Measurements from ENCODE around the gene DECR2. TPM values are rescaled to one million over a fixed set of nuclear protein-coding genes. Genes with fewer than 3 reads are reported as not detected.
A peak's percentile ranks its signal among the peaks of the same experiment; 100 is the strongest.

DECR2 gene
- total and polyA plus RNA-seq, 2 of the 13 experiments (the other 11 are each of a cell fraction or from before 2014, with no cell fraction given), result 36.3 to 44.6 TPM

- 0 out of 2 replicates have a peak, but pooled peaks have one; percentile 72 for TF ChIP-seq ZNF124 (CRISPR knock-in tag; IDR thresholded peaks at IDR 0.05)
- TF ChIP-seq ZNF713 (CRISPR knock-in tag; IDR thresholded peaks at IDR 0.05), result no peak; the same call in 1 of the 2 replicates
- no peak; the same call in 1 of the 2 replicates for TF ChIP-seq ZNF768 (CRISPR knock-in tag; IDR thresholded peaks at IDR 0.05)
- TF ChIP-seq ZNF205 (CRISPR knock-in tag; IDR thresholded peaks at IDR 0.05), result peak; percentile 80
- 0 out of 2 replicates have a peak, but pooled peaks have one; percentile 13 for TF ChIP-seq HCFC1 (IDR thresholded peaks at IDR 0.05; ENCODE audit: low read depth, low read length)
- TF ChIP-seq MEIS2 (CRISPR knock-in tag; IDR thresholded peaks at IDR 0.05), result peak; percentile 32
- TF ChIP-seq SRY (CRISPR knock-in tag; IDR thresholded peaks at IDR 0.05), result peak; percentile 56; the same call in 1 of the 2 replicates
- TF ChIP-seq, protein P1, sequence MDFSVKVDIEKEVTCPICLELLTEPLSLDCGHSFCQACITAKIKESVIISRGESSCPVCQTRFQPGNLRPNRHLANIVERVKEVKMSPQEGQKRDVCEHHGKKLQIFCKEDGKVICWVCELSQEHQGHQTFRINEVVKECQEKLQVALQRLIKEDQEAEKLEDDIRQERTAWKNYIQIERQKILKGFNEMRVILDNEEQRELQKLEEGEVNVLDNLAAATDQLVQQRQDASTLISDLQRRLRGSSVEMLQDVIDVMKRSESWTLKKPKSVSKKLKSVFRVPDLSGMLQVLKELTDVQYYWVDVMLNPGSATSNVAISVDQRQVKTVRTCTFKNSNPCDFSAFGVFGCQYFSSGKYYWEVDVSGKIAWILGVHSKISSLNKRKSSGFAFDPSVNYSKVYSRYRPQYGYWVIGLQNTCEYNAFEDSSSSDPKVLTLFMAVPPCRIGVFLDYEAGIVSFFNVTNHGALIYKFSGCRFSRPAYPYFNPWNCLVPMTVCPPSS (IDR thresholded peaks at IDR 0.05), result no peak
- no peak for TF ChIP-seq NFE2L2 (IDR thresholded peaks at IDR 0.05; ENCODE audit: low read length)
- TF ChIP-seq U2AF2 (IDR thresholded peaks at IDR 0.05; ENCODE audit: low read depth, low read length), result no peak
- no peak for TF ChIP-seq ZNF33A (CRISPR knock-in tag; IDR thresholded peaks at IDR 0.05; ENCODE audit: borderline replicate concordance)
- TF ChIP-seq, protein P2, sequence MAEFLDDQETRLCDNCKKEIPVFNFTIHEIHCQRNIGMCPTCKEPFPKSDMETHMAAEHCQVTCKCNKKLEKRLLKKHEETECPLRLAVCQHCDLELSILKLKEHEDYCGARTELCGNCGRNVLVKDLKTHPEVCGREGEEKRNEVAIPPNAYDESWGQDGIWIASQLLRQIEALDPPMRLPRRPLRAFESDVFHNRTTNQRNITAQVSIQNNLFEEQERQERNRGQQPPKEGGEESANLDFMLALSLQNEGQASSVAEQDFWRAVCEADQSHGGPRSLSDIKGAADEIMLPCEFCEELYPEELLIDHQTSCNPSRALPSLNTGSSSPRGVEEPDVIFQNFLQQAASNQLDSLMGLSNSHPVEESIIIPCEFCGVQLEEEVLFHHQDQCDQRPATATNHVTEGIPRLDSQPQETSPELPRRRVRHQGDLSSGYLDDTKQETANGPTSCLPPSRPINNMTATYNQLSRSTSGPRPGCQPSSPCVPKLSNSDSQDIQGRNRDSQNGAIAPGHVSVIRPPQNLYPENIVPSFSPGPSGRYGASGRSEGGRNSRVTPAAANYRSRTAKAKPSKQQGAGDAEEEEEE (CRISPR knock-in tag; IDR thresholded peaks at IDR 0.05; ENCODE audit: borderline replicate concordance), result no peak
- TF ChIP-seq, protein P3, sequence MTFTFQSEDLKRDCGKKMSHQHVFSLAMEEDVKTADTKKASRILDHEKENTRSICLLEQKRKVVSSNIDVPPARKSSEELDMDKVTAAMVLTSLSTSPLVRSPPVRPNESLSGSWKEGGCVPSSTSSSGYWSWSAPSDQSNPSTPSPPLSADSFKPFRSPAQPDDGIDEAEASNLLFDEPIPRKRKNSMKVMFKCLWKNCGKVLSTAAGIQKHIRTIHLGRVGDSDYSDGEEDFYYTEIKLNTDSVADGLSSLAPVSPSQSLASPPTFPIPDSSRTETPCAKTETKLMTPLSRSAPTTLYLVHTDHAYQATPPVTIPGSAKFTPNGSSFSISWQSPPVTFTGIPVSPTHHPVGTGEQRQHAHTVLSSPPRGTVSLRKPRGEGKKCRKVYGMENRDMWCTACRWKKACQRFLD (CRISPR knock-in tag; IDR thresholded peaks at IDR 0.05; ENCODE audit: borderline replicate concordance), result no peak
- peak; percentile 96 for TF ChIP-seq RCOR2 (CRISPR knock-in tag; IDR thresholded peaks at IDR 0.05)
Measured at GRCh38 chr16:361872-362701, 39.6 kb upstream of the DECR2 start (continued).

All from HepG2 (cell line).